ENCODE measurements around the gene IFITM1. TPM values are rescaled to one million over a fixed set of nuclear protein-coding genes. Genes with fewer than 3 reads are reported as not detected.

The IFITM1 gene
- polyA plus RNA-seq, 1 donor from 2014 or later, result 0.35 TPM

GRCh38 chr11:334264-334994 is 20.6 kb downstream of the IFITM1 start:
- no peaks in the 10 kb centered on the region for H3K9me3 ChIP-seq (ENCODE audit: low read length)
- H3K27ac ChIP-seq (ENCODE audit: low read length), result no peak overlapping the region
- no peaks in the 10 kb centered on the region for H3K79me2 ChIP-seq (replicated peaks; ENCODE audit: insufficient read depth, low read length)
- H3K4me2 ChIP-seq (ENCODE audit: low read length), result no peak overlapping the region
- H3K4me3 ChIP-seq (ENCODE audit: low read length), result no peak overlapping the region
- no peaks in the 10 kb centered on the region for H3F3A ChIP-seq (ENCODE audit: insufficient read depth, low read length, poor library complexity, severe bottlenecking)
- H3K27me3 ChIP-seq (ENCODE audit: insufficient read depth, low read depth, low read length), result no peaks in the 10 kb centered on the region
- no peaks in the 10 kb centered on the region for H3K9me2 ChIP-seq (ENCODE audit: insufficient read depth, low read length)
- TF ChIP-seq CTCF (IDR thresholded peaks at IDR 0.05; ENCODE audit: poor library complexity, severe bottlenecking) (no peak), EP300 (conservative IDR thresholded peaks at IDR 0.05; ENCODE audit: poor library complexity, severe bottlenecking) (no peak), MXI1 (conservative IDR thresholded peaks at IDR 0.05; ENCODE audit: poor library complexity, severe bottlenecking) (no peak), EZH2 (IDR thresholded peaks at IDR 0.05; ENCODE audit: borderline replicate concordance, insufficient read depth, low read length, poor library complexity, severe bottlenecking) (no peak), RAD21 (conservative IDR thresholded peaks at IDR 0.05) (no peak), SMC3 (conservative IDR thresholded peaks at IDR 0.05; ENCODE audit: poor library complexity) (no peak), POLR2AphosphoS5 (IDR thresholded peaks at IDR 0.05) (no peak), TAF1 (IDR thresholded peaks at IDR 0.05; ENCODE audit: low read depth) (no peak)
- TF ChIP-seq, protein P1, sequence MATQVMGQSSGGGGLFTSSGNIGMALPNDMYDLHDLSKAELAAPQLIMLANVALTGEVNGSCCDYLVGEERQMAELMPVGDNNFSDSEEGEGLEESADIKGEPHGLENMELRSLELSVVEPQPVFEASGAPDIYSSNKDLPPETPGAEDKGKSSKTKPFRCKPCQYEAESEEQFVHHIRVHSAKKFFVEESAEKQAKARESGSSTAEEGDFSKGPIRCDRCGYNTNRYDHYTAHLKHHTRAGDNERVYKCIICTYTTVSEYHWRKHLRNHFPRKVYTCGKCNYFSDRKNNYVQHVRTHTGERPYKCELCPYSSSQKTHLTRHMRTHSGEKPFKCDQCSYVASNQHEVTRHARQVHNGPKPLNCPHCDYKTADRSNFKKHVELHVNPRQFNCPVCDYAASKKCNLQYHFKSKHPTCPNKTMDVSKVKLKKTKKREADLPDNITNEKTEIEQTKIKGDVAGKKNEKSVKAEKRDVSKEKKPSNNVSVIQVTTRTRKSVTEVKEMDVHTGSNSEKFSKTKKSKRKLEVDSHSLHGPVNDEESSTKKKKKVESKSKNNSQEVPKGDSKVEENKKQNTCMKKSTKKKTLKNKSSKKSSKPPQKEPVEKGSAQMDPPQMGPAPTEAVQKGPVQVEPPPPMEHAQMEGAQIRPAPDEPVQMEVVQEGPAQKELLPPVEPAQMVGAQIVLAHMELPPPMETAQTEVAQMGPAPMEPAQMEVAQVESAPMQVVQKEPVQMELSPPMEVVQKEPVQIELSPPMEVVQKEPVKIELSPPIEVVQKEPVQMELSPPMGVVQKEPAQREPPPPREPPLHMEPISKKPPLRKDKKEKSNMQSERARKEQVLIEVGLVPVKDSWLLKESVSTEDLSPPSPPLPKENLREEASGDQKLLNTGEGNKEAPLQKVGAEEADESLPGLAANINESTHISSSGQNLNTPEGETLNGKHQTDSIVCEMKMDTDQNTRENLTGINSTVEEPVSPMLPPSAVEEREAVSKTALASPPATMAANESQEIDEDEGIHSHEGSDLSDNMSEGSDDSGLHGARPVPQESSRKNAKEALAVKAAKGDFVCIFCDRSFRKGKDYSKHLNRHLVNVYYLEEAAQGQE (IDR thresholded peaks at IDR 0.05; ENCODE audit: borderline replicate concordance), result no peak
- H2AFZ ChIP-seq (ENCODE audit: low read depth, low read length), result no peak overlapping the region
- no peaks in the 10 kb centered on the region for H4K20me1 ChIP-seq (ENCODE audit: insufficient read depth)
- H3K36me3 ChIP-seq (ENCODE audit: insufficient read depth, low read length), result no peaks in the 10 kb centered on the region
- no peak overlapping the region for H3K9ac ChIP-seq (ENCODE audit: low read length)

- Histone ChIP-seq H4K20me1 (ENCODE audit: insufficient read depth) (no peaks in the 10 kb centered on the region), H3K4me2 (ENCODE audit: low read length) (no peak overlapping the region), H2AFZ (ENCODE audit: low read depth, low read length) (no peak overlapping the region), H3K4me3 (ENCODE audit: low read length) (no peak overlapping the region), H3K9ac (ENCODE audit: low read length) (no peak overlapping the region), H3K9me3 (ENCODE audit: low read length) (no peaks in the 10 kb centered on the region), H3K27me3 (ENCODE audit: insufficient read depth, low read depth, low read length) (no peaks in the 10 kb centered on the region), H3F3A (ENCODE audit: insufficient read depth, low read length, poor library complexity, severe bottlenecking) (no peaks in the 10 kb centered on the region), H3K36me3 (ENCODE audit: insufficient read depth, low read length) (no peaks in the 10 kb centered on the region), H3K79me2 (replicated peaks; ENCODE audit: insufficient read depth, low read length) (no peaks in the 10 kb centered on the region), H3K9me2 (ENCODE audit: insufficient read depth, low read length) (no peaks in the 10 kb centered on the region), H3K27ac (ENCODE audit: low read length) (no peak overlapping the region)
- TF ChIP-seq, protein P1 (IDR thresholded peaks at IDR 0.05; ENCODE audit: borderline replicate concordance), result no peak
- TF ChIP-seq EP300 (conservative IDR thresholded peaks at IDR 0.05; ENCODE audit: poor library complexity, severe bottlenecking) (no peak), CTCF (IDR thresholded peaks at IDR 0.05; ENCODE audit: poor library complexity, severe bottlenecking) (no peak), POLR2AphosphoS5 (IDR thresholded peaks at IDR 0.05) (no peak)
Observed at GRCh38 chr11:335779-336658, 22.2 kb downstream of the IFITM1 start.

Data from neural cell (in vitro differentiated cells).